Brain microvascular endothelial cell (primary cell): ENCODE data around the gene MSLN.

Source experiments
- DNase-seq: peaks from one replicate; pipeline ENCODE4 v3.0.0-alpha.2; 2020
- H3K27ac ChIP-seq: fragments of 250-450 bp; sonication (Bioruptor Pico); 2 replicates; pipeline ENCODE4 v1.5.1; 2020; ENCODE audit warnings: mild to moderate bottlenecking, moderate library complexity
- H3K27me3 ChIP-seq: fragments of 250-450 bp; sonication (Bioruptor Pico); replicated peaks from 2 replicates; pipeline ENCODE4 v1.5.1; 2020; ENCODE audit warnings: mild to moderate bottlenecking
- H3K36me3 ChIP-seq: fragments of 250-450 bp; sonication (Bioruptor Pico); replicated peaks from 2 replicates; pipeline ENCODE4 v1.5.1; 2020; ENCODE audit warnings: mild to moderate bottlenecking
- H3K4me3 ChIP-seq: 2 replicates; pipeline ENCODE4 v1.5.1; 2011; ENCODE audit warnings: low read depth, mild to moderate bottlenecking, control low read depth, low read length, moderate library complexity
- CTCF ChIP-seq: IDR thresholded peaks from 2 replicates; pipeline ENCODE4 v1.5.1; 2011; ENCODE audit warnings: low read depth, mild to moderate bottlenecking, moderate library complexity, low read length, control low read depth, inconsistent platforms; ENCODE audit errors: missing control alignments
- in situ Hi-C: cut with HindIII; loops from 2 replicates; pipeline ENCODE4 v1.10.0; 2017; ENCODE audit warnings: low sequenced_read_pairs, low pct_ligation_motif_present

The MSLN gene

GRCh38 chr16:714558-715476, 45.7 kb upstream of the MSLN start, which contains the start of gene METRN:
Gene METRN, plus strand, starts transcription at chr16:715118. Its CDS starts 172 bp downstream, at chr16:715290.
- in situ Hi-C loops, result loop anchor here (25.0 kb wide), 1 partner anchor 272 kb away; the partner anchor contains the start of gene SOX8
- Histone ChIP-seq H3K36me3 (peaks cover 2% of the 10 kb centered on the region), H3K27me3 (no peaks in the 10 kb centered on the region), H3K27ac (peak within 1 kb of the TSS; percentile 30), H3K4me3 (peak within 1 kb of the TSS; percentile 61)
- TF ChIP-seq CTCF, result no peak
- DNase-seq, result peak; percentile 73

GRCh38 chr16:715477-716199, 44.9 kb upstream of the MSLN start:
- Histone ChIP-seq H3K27ac (peak overlapping the region; percentile 30), H3K36me3 (peaks cover 2% of the 10 kb centered on the region), H3K4me3 (peak overlapping the region; percentile 61), H3K27me3 (no peaks in the 10 kb centered on the region)
- in situ Hi-C loops, result loop anchor here (25.0 kb wide), 1 partner anchor 272 kb away; the partner anchor contains the start of gene SOX8
- DNase-seq, result no peak
- TF ChIP-seq CTCF, result no peak

- Histone ChIP-seq H3K27ac (peak overlapping the region; percentile 30), H3K4me3 (peak overlapping the region; percentile 55), H3K36me3 (peaks cover 2% of the 10 kb centered on the region), H3K27me3 (no peaks in the 10 kb centered on the region)
- DNase-seq, result peak; percentile 46
- in situ Hi-C loops, result loop anchor here (25.0 kb wide), 1 partner anchor 271 kb away; the partner anchor contains the start of gene SOX8
- no peak for TF ChIP-seq CTCF
Measured at GRCh38 chr16:716200-716568, 44.4 kb upstream of the MSLN start.

GRCh38 chr16:716768-717325, 43.7 kb upstream of the MSLN start:
- in situ Hi-C loops, result loop anchor here (25.0 kb wide), 1 partner anchor 270 kb away; the partner anchor contains the start of gene SOX8
- Histone ChIP-seq H3K4me3 (peak overlapping the region; percentile 55), H3K27ac (no peak overlapping the region), H3K27me3 (no peaks in the 10 kb centered on the region), H3K36me3 (peaks cover 2% of the 10 kb centered on the region)
- TF ChIP-seq CTCF, result no peak
- DNase-seq, result no peak

GRCh38 chr16:717450-718245, 42.9 kb upstream of the MSLN start:
- H3K27me3 ChIP-seq, result no peaks in the 10 kb centered on the region
- no peak for TF ChIP-seq CTCF
- no peak overlapping the region for H3K27ac ChIP-seq
- H3K36me3 ChIP-seq, result peaks cover 2% of the 10 kb centered on the region
- no peak for DNase-seq
- H3K4me3 ChIP-seq, result no peak overlapping the region
- in situ Hi-C loops, result loop anchor here (25.0 kb wide), 1 partner anchor 270 kb away; the partner anchor contains the start of gene SOX8
